IMR-90 (cell line): ENCODE measurements around the gene ADAP2. TPM values are rescaled to one million over a fixed set of nuclear protein-coding genes. Genes with fewer than 3 reads are reported as not detected.

ENCODE experiments used
- ATAC-seq: fragments of 200-7000 bp; cut with Tn5 transposase; 2 replicates; pipeline ENCODE4 v1.9.1; 2020; ENCODE audit warnings: low read depth, mild to moderate bottlenecking, moderate library complexity
- BruUV-seq: library from RNA; stranded (reverse); fragments of 400-500 nt; replicated peaks from 2 replicates; lab custom pipeline; 2021; lab: Mats Ljungman, UMichigan
- CTCF ChIA-PET: fragments of 300-600 bp; formaldehyde crosslinking; extraction: SDS; loops from one replicate; lab custom pipeline; 2021; ENCODE audit warnings: antibody characterized with exemption; lab: Yijun Ruan, JAX
- POLR2A ChIA-PET: fragments of 300-600 bp; sonication (Branson Sonifier 250); formaldehyde crosslinking; loops from one replicate; lab custom pipeline; 2022; ENCODE audit warnings: antibody characterized with exemption; ENCODE audit not compliant: unreplicated experiment; lab: Charles Lee
- DNase-seq: peaks from one replicate; pipeline ENCODE4 v3.0.0; 2013
- H2AFZ ChIP-seq: replicated peaks from 2 replicates; pipeline ENCODE3; 2013; ENCODE audit warnings: low read length, mild to moderate bottlenecking; ENCODE audit not compliant: poor library complexity
- H2AK5ac ChIP-seq: 2 replicates; pipeline ENCODE4 v1.6.1; 2013; ENCODE audit warnings: low read depth, low read length, inconsistent platforms
- H2AK9ac ChIP-seq: replicated peaks from 2 replicates; pipeline ENCODE3; 2013; ENCODE audit warnings: mild to moderate bottlenecking, low read depth, low read length, moderate library complexity; ENCODE audit not compliant: poor library complexity
- H2BK120ac ChIP-seq: 2 replicates; pipeline ENCODE4 v1.6.1; 2013; ENCODE audit warnings: low read depth, low read length, inconsistent platforms
- H2BK15ac ChIP-seq: 3 replicates; pipeline ENCODE4 v1.6.1; 2013; ENCODE audit warnings: low read depth, low read length, inconsistent platforms
- H2BK20ac ChIP-seq: 2 replicates; pipeline ENCODE4 v1.6.1; 2013; ENCODE audit warnings: low read depth, mild to moderate bottlenecking, inconsistent platforms, low read length, moderate library complexity
- H2BK5ac ChIP-seq: 2 replicates; pipeline ENCODE4 v1.6.1; 2013; ENCODE audit warnings: mild to moderate bottlenecking, low read depth, low read length, inconsistent platforms; ENCODE audit not compliant: poor library complexity, severe bottlenecking
- H3K14ac ChIP-seq: replicated peaks from 2 replicates; pipeline ENCODE4 v1.6.1; 2013; ENCODE audit warnings: low read depth, low read length, inconsistent platforms
- H3K18ac ChIP-seq: 2 replicates; pipeline ENCODE4 v1.6.1; 2013; ENCODE audit warnings: low read depth, low read length, control low read depth
- H3K23ac ChIP-seq: 2 replicates; pipeline ENCODE4 v1.6.1; 2013; ENCODE audit warnings: low read depth, low read length, inconsistent platforms
- H3K27ac ChIP-seq: 2 replicates; pipeline ENCODE4 v1.5.1; 2013; ENCODE audit warnings: mild to moderate bottlenecking, control low read depth, low read length; ENCODE audit not compliant: insufficient read depth
- H3K27me3 ChIP-seq: 2 replicates; pipeline ENCODE4 v1.6.1; 2013; ENCODE audit warnings: low read length; ENCODE audit not compliant: control insufficient read depth, insufficient read depth
- H3K36me3 ChIP-seq: 2 replicates; pipeline ENCODE4 v1.6.1; 2013; ENCODE audit warnings: low read length, mixed read lengths; ENCODE audit not compliant: control insufficient read depth, insufficient read depth
- H3K4ac ChIP-seq: 2 replicates; pipeline ENCODE4 v1.6.1; 2013; ENCODE audit warnings: low read depth, low read length, inconsistent platforms
- H3K4me1 ChIP-seq: 2 replicates; pipeline ENCODE4 v1.6.1; 2013; ENCODE audit warnings: low read length, mixed read lengths; ENCODE audit not compliant: control insufficient read depth, insufficient read depth
- H3K4me2 ChIP-seq: 2 replicates; pipeline ENCODE4 v1.6.1; 2013; ENCODE audit warnings: low read depth, mild to moderate bottlenecking, control low read depth, low read length, moderate library complexity
- H3K4me3 ChIP-seq: 2 replicates; pipeline ENCODE4 v1.5.1; 2013; ENCODE audit warnings: low read depth, mild to moderate bottlenecking, control low read depth, low read length, moderate library complexity; ENCODE audit not compliant: insufficient read depth
- H3K56ac ChIP-seq: 2 replicates; pipeline ENCODE4 v1.6.1; 2013; ENCODE audit warnings: low read length, inconsistent platforms; ENCODE audit not compliant: insufficient read depth; ENCODE audit errors: extremely low read depth
- H3K79me1 ChIP-seq, 2 experiments: 2 replicates each; pipeline ENCODE4 v1.6.1; 2013; ENCODE audit warnings: low read length in 2 of 2, inconsistent platforms in 1 of 2, low read depth in 1 of 2
- H3K9ac ChIP-seq: 2 replicates; pipeline ENCODE4 v1.6.1; 2013; ENCODE audit warnings: low read depth, low read length, control low read depth
- H3K9me1 ChIP-seq: 2 replicates; pipeline ENCODE4 v1.6.1; 2013; ENCODE audit warnings: low read length, inconsistent platforms; ENCODE audit not compliant: insufficient read depth
- H3K9me3 ChIP-seq: 2 replicates; pipeline ENCODE4 v1.6.1; 2013; ENCODE audit warnings: low read length; ENCODE audit not compliant: control insufficient read depth, insufficient read depth
- H4K20me1 ChIP-seq: 2 replicates; pipeline ENCODE4 v1.6.1; 2013; ENCODE audit warnings: low read length, inconsistent platforms; ENCODE audit not compliant: insufficient read depth
- H4K5ac ChIP-seq: 2 replicates; pipeline ENCODE4 v1.6.1; 2013; ENCODE audit warnings: mild to moderate bottlenecking, low read depth, low read length, control low read depth
- H4K8ac ChIP-seq, 2 experiments: 2 replicates each; pipeline ENCODE4 v1.6.1; 2013; ENCODE audit warnings: low read depth in 2 of 2, low read length in 2 of 2, control low read depth in 1 of 2, inconsistent platforms in 1 of 2
- H4K91ac ChIP-seq: 2 replicates; pipeline ENCODE4 v1.6.1; 2013; ENCODE audit warnings: low read depth, low read length, inconsistent platforms; ENCODE audit not compliant: insufficient read depth
- CEBPB ChIP-seq: IDR thresholded peaks from 2 replicates; pipeline ENCODE4 v1.6.1; 2012; ENCODE audit warnings: low read depth, low read length, improper control_type of control experiment
- CHD1 ChIP-seq: IDR thresholded peaks from 2 replicates; pipeline ENCODE4 v1.6.1; 2012; ENCODE audit warnings: low read depth, low read length, improper control_type of control experiment
- POLR2A ChIP-seq: IDR thresholded peaks from 2 replicates; pipeline ENCODE4 v1.6.1; 2012; ENCODE audit warnings: mild to moderate bottlenecking, low read depth, low read length
- SMC3 ChIP-seq: fragments of 150-350 bp; IDR thresholded peaks from 2 replicates; pipeline ENCODE4 v1.6.1; 2016; ENCODE audit warnings: low read depth, mild to moderate bottlenecking, antibody characterized with exemption, low read length, moderate library complexity
- WGBS, 2 experiments: methylation state at CpG; one replicate each; pipeline versions ENCODE4 v1.1.5 to v1.1.7; 2013; ENCODE audit warnings: missing lambda C conversion rate in 2 of 2; ENCODE audit not compliant: insufficient read length in 1 of 2; ENCODE audit errors: extremely low coverage in 2 of 2; 5-methylcytosine and 5-hydroxymethylcytosine counted together
- dilution Hi-C: fragments of 300-500 bp; cut with HindIII; formaldehyde crosslinking; loops from one replicate; pipeline ENCODE4 v1.14.3; 2018; ENCODE audit warnings: low sequenced_read_pairs; ENCODE audit not compliant: unreplicated experiment
- in situ Hi-C: fragments of 300-500 bp; cut with MboI; formaldehyde crosslinking; loops from 3 replicates; pipeline ENCODE4 v1.14.3; 2019; ENCODE audit warnings: low sequenced_read_pairs, inconsistent platforms, mixed read lengths
- intact Hi-C: fragments of 100-400 bp; cut with micrococcal nuclease; formaldehyde crosslinking; loops from 2 replicates; pipeline ENCODE4 v1.10.0; 2022
- polyA plus RNA-seq, 3 experiments: library from polyadenylated mRNA; depleted of rRNA; stranded (reverse); fragments of >200 nt; gene quantifications; 2 replicates each; pipeline ENCODE4 v1.2.3, GENCODE V29; 2012; ENCODE audit warnings: low replicate concordance in 1 of 3
- total RNA-seq: library from RNA; depleted of rRNA; stranded (reverse); fragments of >200 nt; gene quantifications from 2 replicates; pipeline ENCODE4 v1.2.3, GENCODE V29; 2012
- TF ChIP-seq, protein P1 (sequence below): fragments of 150-350 bp; IDR thresholded peaks from 2 replicates; pipeline ENCODE4 v1.6.1; 2016; ENCODE audit warnings: low read depth, mild to moderate bottlenecking, low read length, moderate library complexity, borderline replicate concordance

ADAP2 gene
- total and polyA plus RNA-seq, 2 of the 4 experiments (the other 2 are of a cell fraction): 0.90 to 1.2 TPM

GRCh38 chr17:30957741-30958140 is 36.0 kb downstream of the ADAP2 start (continued):
- TF ChIP-seq, protein P1, sequence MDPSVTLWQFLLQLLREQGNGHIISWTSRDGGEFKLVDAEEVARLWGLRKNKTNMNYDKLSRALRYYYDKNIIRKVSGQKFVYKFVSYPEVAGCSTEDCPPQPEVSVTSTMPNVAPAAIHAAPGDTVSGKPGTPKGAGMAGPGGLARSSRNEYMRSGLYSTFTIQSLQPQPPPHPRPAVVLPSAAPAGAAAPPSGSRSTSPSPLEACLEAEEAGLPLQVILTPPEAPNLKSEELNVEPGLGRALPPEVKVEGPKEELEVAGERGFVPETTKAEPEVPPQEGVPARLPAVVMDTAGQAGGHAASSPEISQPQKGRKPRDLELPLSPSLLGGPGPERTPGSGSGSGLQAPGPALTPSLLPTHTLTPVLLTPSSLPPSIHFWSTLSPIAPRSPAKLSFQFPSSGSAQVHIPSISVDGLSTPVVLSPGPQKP: no peak

- Histone ChIP-seq H3K79me1 (no peaks in the 10 kb centered on the region), H3K36me3 (no peaks in the 10 kb centered on the region), H4K91ac (no peak overlapping the region), H3K9me3 (no peaks in the 10 kb centered on the region), H2AK5ac (no peak overlapping the region), H2BK120ac (no peak overlapping the region), H3K14ac (no peak overlapping the region), H2BK5ac (no peak overlapping the region), H4K8ac (no peak overlapping the region; a peak in 1 of 4 replicates), H3K56ac (no peak overlapping the region), H2BK20ac (no peak overlapping the region), H3K18ac (no peak overlapping the region), H3K9ac (no peak overlapping the region), H4K5ac (no peak overlapping the region), H3K4me2 (no peak overlapping the region), H3K4ac (no peak overlapping the region), H2AK9ac (no peak overlapping the region), H3K4me1 (peaks cover 6% of the 10 kb centered on the region; the same call in 1 of the 2 replicates), H3K9me1 (no peaks in the 10 kb centered on the region), H4K20me1 (no peaks in the 10 kb centered on the region), H3K27ac (no peak overlapping the region), H2AFZ (no peak overlapping the region), H2BK15ac (no peak overlapping the region), H3K4me3 (no peak overlapping the region), H3K27me3 (no peaks in the 10 kb centered on the region), H3K23ac (no peak overlapping the region)
- WGBS, 2 experiments: no CpG with 5 or more reads among the region's 7 CpGs
- ChIA-PET CTCF (no interaction called here), POLR2A (no interaction called here)
- TF ChIP-seq POLR2A (no peak), CEBPB (peak; percentile 85), SMC3 (no peak), CHD1 (no peak)
- dilution Hi-C loops (no loop called here), intact Hi-C loops (no loop called here), in situ Hi-C loops (no loop called here)
- no TSS peak for BruUV-seq
- no peak; the same call in 1 of the 2 replicates for ATAC-seq
- no peak for DNase-seq
Measured at GRCh38 chr17:30958187-30958586, 36.4 kb downstream of the ADAP2 start.
